Duodenal mucosa (tissue), 2 donors: Measurements from ENCODE around the gene C1QTNF6.
A peak's percentile ranks its signal among the peaks of the same experiment; 100 is the strongest.

ENCODE experiments used
- H3K27ac ChIP-seq: one replicate; pipeline ENCODE4 v1.7.0; 2013; ENCODE audit warnings: low read depth, low read length
- H3K27me3 ChIP-seq, 2 donors: one replicate each; pipeline ENCODE4 v1.7.0; 2013; ENCODE audit warnings: low read length in 2 of 2, control low read depth in 1 of 2; ENCODE audit not compliant: insufficient read depth in 2 of 2, control insufficient read depth in 1 of 2
- H3K36me3 ChIP-seq, 2 donors: one replicate each; pipeline ENCODE4 v1.7.0; 2013; ENCODE audit warnings: low read length in 2 of 2, control low read depth in 1 of 2; ENCODE audit not compliant: insufficient read depth in 2 of 2, control insufficient read depth in 1 of 2
- H3K4me1 ChIP-seq, 2 donors: one replicate each; pipeline ENCODE4 v1.7.0; 2013; ENCODE audit warnings: low read length in 2 of 2, control low read depth in 1 of 2; ENCODE audit not compliant: insufficient read depth in 2 of 2, control insufficient read depth in 1 of 2
- H3K4me3 ChIP-seq, 2 donors: one replicate each; pipeline ENCODE4 v1.7.0; 2013; ENCODE audit warnings: low read length in 2 of 2, low read depth in 1 of 2
- H3K9ac ChIP-seq, 2 donors: one replicate each; pipeline ENCODE4 v1.7.0; 2013; ENCODE audit warnings: low read length in 2 of 2, low read depth in 1 of 2
- H3K9me3 ChIP-seq, 2 donors: one replicate each; pipeline ENCODE4 v1.7.0; 2013; ENCODE audit warnings: low read length in 2 of 2, control low read depth in 1 of 2; ENCODE audit not compliant: control insufficient read depth in 1 of 2

Gene C1QTNF6

DNA sequence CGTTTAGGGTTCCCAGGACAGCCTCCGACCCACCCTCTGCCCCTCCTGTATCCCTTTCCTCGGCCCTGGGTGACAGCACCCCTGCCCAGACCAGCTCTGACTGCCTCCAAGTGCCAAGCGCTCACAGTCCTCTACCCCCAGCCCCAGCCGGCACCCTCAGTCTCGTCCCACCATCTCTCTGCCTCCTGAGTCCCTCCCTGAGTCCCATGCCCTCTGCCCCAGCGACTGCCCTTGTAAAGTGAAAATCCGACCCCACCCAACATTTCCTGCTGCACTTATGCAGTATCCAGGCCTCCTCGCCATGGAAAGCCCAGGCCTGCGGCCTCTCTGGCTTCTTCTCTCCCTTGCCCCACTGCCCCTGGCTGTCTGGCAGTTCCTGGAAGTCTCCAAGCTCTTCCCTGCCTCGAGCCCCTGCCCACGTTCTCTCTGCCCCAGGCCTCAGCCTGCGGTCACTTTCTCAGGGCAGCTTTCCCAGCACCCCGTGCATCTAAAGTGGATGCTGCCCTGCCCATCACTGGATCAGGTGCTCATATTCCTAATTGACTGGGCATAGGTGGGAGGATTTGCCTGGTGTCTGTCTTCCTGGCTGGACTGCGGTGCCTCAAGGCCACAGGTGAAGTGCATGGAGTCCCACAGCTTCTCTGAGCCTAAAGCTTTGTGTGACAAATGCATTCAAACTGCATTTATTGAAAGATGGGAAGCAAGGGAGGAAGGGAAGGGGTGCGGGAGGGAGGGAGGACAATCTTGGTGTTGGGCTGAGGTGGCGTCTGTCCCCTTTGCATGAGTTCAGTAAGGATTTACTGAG is 20.7 kb downstream of the C1QTNF6 start:
- peaks cover 26 to 49% of the 10 kb centered on the region in 2 donors for H3K4me1 ChIP-seq
- no peaks in the 10 kb centered on the region for H3K27me3 ChIP-seq
- peak overlapping the region; percentile 49 to 51 for H3K9ac ChIP-seq
- H3K36me3 ChIP-seq = no peaks in the 10 kb centered on the region
- no peaks in the 10 kb centered on the region for H3K9me3 ChIP-seq
- H3K27ac ChIP-seq = no peak overlapping the region
- peak overlapping the region in 1 of 2 donors; percentile 26 for H3K4me3 ChIP-seq

DNA sequence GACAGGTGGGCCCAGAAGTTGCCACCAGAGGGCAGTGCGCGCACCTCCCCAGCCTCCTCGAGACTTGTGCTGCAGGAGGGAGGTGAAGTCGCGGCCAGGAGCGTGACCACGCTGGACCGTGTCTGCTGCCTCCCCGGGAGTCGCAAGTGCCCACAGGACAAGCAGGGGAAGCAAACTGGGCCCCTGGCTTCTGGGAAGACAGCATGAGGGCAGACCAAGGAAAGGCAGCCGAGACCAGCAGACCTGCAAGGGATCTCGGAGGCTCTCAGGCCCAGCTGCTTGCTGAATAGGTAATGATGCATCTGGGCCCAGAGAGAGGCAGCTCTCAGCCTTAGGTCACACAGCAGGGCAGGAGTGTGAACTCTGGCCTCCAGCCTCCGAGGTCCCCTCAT is 21.4 kb downstream of the C1QTNF6 start:
- peak overlapping the region; percentile 26 to 49 for H3K4me3 ChIP-seq
- H3K27ac ChIP-seq = no peak overlapping the region

DNA sequence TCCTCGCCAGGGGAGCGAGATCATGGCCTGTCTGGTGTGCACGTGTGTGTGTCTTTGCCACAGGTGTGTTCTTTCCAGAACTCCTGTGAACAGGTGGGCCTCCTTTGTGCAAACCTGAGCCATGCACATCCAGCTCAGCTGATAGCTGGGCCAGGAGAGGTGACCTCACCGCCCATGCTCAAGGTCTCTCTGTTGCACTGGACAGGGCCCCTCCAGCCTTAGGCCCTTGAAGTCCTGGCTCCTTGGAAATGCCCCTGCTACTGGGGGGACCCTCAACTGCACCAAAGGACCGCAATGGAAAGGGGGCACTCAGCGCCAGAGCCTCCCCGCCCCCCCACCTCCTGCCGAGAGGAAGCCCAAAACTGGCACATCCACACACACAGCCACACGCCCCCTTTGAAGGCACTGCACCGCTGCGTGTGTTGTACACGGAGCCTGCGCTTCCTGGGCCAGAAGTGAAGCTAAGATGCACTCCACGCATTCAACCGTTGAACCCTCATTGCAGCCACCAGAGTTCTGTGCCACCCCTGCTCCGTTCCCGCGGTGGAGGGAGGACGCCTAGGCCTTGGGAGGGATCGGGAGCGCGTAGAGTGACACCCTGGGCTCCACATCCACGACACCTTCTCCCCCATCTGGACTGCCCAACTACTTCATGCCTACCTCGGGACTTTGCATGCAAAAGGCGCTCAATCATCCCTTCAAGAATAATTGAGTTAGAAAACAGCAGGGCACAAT is 21.9 kb downstream of the C1QTNF6 start:
- peaks cover 26 to 53% of the 10 kb centered on the region in 2 donors for H3K4me1 ChIP-seq
- peaks cover 0 to 3% of the 10 kb centered on the region in 2 donors for H3K9me3 ChIP-seq
- no peaks in the 10 kb centered on the region for H3K36me3 ChIP-seq
- H3K27ac ChIP-seq = no peak overlapping the region
- no peak overlapping the region for H3K4me3 ChIP-seq
- peak overlapping the region in 1 of 2 donors; percentile 49 for H3K9ac ChIP-seq
- H3K27me3 ChIP-seq = no peaks in the 10 kb centered on the region

More for the DNA sequence above, 21.4 kb downstream of the C1QTNF6 start:
- Histone ChIP-seq H3K9me3 (no peaks in the 10 kb centered on the region), H3K9ac (peak overlapping the region; percentile 48 to 49), H3K27me3 (no peaks in the 10 kb centered on the region), H3K36me3 (no peaks in the 10 kb centered on the region), H3K4me1 (peaks cover 26 to 53% of the 10 kb centered on the region in 2 donors)

DNA sequence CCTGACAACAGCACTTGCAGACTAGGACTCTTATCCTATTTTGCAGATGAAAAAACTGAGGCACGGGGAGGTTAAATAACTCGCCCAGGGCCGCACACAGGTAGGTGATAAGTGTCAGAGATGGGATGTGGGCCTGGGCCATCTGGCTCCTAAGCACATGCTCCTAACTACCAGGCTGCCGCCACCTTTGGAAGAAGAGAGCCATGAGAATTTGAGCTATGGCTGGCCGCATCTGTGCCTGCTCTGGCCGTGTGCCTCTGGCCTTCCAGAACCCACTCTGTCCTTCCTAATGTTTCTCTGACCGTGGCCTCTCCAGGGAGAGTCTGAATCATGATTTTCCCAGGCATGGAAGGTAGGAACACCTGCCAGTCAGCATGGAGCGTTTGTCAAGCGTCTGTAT is 23.0 kb downstream of the C1QTNF6 start:
- no peak overlapping the region for H3K27ac ChIP-seq
- H3K36me3 ChIP-seq = no peaks in the 10 kb centered on the region
- no peak overlapping the region for H3K4me3 ChIP-seq
- H3K9ac ChIP-seq = no peak overlapping the region
- peaks cover 0 to 4% of the 10 kb centered on the region in 2 donors for H3K9me3 ChIP-seq
- H3K4me1 ChIP-seq = peaks cover 22 to 47% of the 10 kb centered on the region in 2 donors
- no peaks in the 10 kb centered on the region for H3K27me3 ChIP-seq

DNA sequence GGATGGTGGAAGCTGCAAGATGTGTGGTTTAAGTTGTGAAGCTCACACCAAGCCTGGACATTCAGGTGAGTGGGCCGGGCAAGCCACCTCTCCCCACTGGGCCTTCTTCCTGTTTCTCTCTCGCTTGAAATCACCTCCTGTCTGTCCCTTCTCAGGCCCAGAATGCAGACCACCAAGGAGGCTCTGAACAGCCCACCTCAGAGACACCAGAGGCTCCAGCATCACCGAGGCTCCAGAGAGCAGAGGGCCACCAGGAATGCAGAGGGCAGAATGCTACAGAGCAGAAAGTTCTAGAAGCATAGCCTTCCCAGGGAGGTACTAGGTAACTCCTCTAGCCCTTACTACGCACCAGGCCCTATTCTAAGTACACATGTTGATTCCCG is 23.6 kb downstream of the C1QTNF6 start:
- H3K27me3 ChIP-seq = no peaks in the 10 kb centered on the region
- H3K27ac ChIP-seq = no peak overlapping the region

DNA sequence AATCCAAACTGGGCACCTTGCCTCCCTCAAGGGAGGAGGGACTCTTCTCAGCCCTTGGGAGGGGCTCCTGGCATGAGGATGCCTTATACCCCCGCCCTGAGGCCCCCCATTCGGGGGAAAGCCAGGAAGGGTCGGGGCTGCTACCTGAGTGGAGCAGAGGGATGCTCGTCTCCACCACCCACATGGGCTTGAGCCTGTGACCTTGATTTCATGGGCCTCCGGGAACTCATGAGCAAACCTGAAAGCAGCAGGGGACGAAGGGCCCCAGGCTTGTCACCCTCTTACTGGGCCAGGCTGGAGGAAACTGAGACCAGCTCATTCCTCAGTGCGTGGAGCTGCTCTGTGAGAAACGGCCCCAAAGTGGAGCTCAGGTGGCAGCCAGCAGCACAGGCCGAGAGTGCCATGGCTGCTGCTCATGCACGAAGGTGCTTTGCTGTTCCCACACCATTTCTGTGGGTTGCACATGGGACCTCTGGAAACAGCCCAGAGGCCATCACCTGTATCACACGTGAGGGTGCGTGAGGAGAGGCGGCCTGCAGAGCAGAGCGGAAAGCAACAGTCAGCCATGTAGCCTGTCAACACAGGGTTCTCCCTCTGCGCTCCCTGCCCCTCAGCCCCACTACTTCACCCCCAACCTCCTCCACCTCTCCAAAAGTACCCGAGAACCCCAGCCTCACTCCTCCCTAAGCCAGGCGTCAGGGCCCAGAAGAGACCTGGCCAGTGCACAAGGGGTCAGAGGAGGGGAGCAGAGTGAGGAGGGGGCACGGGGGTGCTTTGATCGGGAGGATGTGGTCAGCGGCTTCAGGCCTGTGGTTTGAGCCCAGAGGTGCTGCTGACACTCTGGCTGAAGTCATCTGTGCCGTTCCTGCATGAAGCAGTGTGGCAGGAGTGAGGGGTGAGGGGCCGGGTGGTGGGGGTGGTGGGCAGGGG is 24.2 kb downstream of the C1QTNF6 start:
- H3K27me3 ChIP-seq = no peaks in the 10 kb centered on the region
- H3K4me1 ChIP-seq = peaks cover 22 to 47% of the 10 kb centered on the region in 2 donors
- H3K9ac ChIP-seq = no peak overlapping the region
- H3K4me3 ChIP-seq = no peak overlapping the region
- no peak overlapping the region for H3K27ac ChIP-seq
- no peaks in the 10 kb centered on the region for H3K36me3 ChIP-seq
- peaks cover 0 to 4% of the 10 kb centered on the region in 2 donors for H3K9me3 ChIP-seq

More for the DNA sequence above, 23.6 kb downstream of the C1QTNF6 start:
- no peaks in the 10 kb centered on the region for H3K36me3 ChIP-seq
- H3K4me1 ChIP-seq = peaks cover 22 to 47% of the 10 kb centered on the region in 2 donors
- no peak overlapping the region for H3K4me3 ChIP-seq
- no peak overlapping the region for H3K9ac ChIP-seq
- peaks cover 0 to 4% of the 10 kb centered on the region in 2 donors for H3K9me3 ChIP-seq

DNA sequence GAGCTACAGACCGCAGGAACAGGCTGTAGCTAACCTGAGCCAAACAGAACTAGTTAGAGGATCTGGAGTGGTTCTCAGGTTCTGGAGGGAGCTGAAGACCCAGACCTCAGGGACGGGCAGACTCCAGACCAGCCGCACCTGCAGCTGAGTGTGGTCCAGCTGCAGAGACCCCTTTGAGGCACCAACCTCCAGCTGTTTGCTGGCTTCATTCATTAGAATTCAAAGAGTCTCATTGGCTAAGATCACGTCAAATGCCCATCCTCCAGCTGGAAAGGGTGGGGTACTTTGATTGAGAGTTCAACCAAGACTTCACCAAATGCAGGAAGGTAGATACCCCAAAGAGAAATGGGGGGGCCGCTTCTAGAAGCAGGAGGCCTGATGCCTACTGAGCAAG is 25.0 kb downstream of the C1QTNF6 start:
- Histone ChIP-seq H3K36me3 (no peaks in the 10 kb centered on the region), H3K27ac (no peak overlapping the region), H3K9ac (peak overlapping the region in 1 of 2 donors; percentile 47), H3K4me1 (peaks cover 15 to 39% of the 10 kb centered on the region in 2 donors), H3K27me3 (no peaks in the 10 kb centered on the region), H3K4me3 (no peak overlapping the region), H3K9me3 (peaks cover 0 to 4% of the 10 kb centered on the region in 2 donors)

DNA sequence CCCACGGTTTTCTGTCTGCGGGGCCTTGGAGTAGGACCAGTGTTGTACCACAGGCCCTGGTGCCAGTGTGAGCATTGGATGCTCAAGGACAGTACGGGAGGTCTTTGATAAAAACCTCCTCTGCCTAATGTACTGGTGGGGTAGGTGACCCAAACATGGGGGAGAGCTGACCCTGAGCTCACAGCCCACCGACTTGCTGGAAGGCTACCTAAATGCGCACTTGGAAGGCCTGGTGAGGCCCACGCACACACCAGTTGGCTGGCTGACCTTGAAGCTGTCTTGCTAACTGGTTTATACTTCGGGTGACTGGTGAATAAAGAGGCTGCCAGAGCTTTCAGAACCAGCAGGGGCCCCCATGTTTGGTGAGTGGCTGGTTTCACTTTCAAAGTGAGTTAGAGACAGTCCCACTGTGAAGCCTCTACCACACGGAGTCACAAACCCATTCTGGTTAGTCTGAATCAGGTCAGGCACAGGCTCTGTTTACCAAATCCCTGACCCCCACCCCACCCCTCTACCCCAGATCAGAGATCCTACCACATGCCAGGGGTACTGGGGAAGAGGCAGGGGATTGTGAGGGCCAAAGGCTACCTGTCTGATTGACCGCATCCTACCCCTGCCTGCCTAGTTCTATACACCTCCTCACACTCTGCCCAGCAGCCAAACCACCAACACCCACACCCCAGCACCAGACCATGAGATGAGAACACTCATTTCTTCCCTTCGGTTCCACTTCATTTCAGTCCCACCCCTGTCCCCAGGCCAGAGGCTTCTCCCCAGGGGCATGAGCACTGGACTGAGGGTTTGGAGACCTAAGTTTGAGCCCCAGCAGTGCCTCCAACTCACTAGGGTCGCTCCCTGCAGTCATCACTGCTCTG is 25.6 kb downstream of the C1QTNF6 start:
- Histone ChIP-seq H3K27me3 (no peaks in the 10 kb centered on the region), H3K9me3 (peaks cover 0 to 4% of the 10 kb centered on the region in 2 donors), H3K4me3 (no peak overlapping the region), H3K9ac (peak overlapping the region in 1 of 2 donors; percentile 47), H3K27ac (no peak overlapping the region), H3K36me3 (no peaks in the 10 kb centered on the region), H3K4me1 (peaks cover 9 to 33% of the 10 kb centered on the region in 2 donors)

DNA sequence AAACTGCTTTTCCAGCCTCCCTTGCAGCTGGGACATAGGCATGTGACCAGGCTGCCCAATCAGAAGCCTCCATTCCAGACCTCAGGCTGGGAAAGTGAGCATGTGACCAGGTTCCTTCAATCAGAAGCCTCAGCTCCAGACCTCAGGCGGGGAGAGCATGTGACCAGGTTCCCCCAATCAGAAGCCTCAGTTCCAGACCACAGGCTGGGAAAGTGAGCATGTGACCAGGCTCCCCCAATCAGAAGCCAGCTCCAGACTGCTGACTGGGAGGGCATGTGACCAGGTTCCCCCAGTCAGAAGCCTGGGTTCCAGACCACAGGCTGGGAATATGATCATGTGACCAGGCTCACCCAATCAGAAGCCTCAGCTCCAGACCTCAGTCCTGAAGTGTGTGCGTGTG is 26.6 kb downstream of the C1QTNF6 start:
- Histone ChIP-seq H3K36me3 (no peaks in the 10 kb centered on the region), H3K4me3 (no peak overlapping the region), H3K4me1 (peaks cover 0 to 24% of the 10 kb centered on the region in 2 donors), H3K27me3 (no peaks in the 10 kb centered on the region), H3K9me3 (peaks cover 0 to 4% of the 10 kb centered on the region in 2 donors), H3K9ac (no peak overlapping the region), H3K27ac (no peak overlapping the region)
